H4 (cell line): ENCODE data around the gene SELENOM. TPM values are rescaled to one million over a fixed set of nuclear protein-coding genes. Genes with fewer than 3 reads are reported as not detected.

Experiments used
- DNase-seq: peaks from one replicate; pipeline ENCODE4 v3.0.0-alpha.2; 2015; ENCODE audit warnings: low spot score
- total RNA-seq: library from RNA; depleted of rRNA; stranded (reverse); fragments of >200 nt; shearing (Covaris generic); gene quantifications from 2 replicates; pipeline ENCODE4 v1.2.3, GENCODE V29; 2014

Gene SELENOM
- total RNA-seq, 1 experiment from 2014 or later: 2.3 TPM

GRCh38 chr22:31091106-31091975 lies 16.0 kb downstream of the SELENOM start:
- no peak for DNase-seq

- DNase-seq: no peak
Measured at GRCh38 chr22:31090217-31091085, 16.9 kb downstream of the SELENOM start.

- DNase-seq: no peak
Measured at GRCh38 chr22:31089160-31090100, 17.9 kb downstream of the SELENOM start.

- no peak for DNase-seq
Measured at GRCh38 chr22:31088233-31088986, 19.0 kb downstream of the SELENOM start.

GRCh38 chr22:31087744-31088215 lies 19.6 kb downstream of the SELENOM start:
- DNase-seq: no peak

GRCh38 chr22:31086703-31087330 lies 20.6 kb downstream of the SELENOM start:
- no peak for DNase-seq

GRCh38 chr22:31085928-31086327 lies 21.4 kb downstream of the SELENOM start:
- no peak for DNase-seq

- no peak for DNase-seq
Measured at GRCh38 chr22:31085493-31085824, 21.9 kb downstream of the SELENOM start.

- no peak for DNase-seq
Measured at GRCh38 chr22:31084811-31085492, 22.4 kb downstream of the SELENOM start.

GRCh38 chr22:31083923-31084810 lies 23.2 kb downstream of the SELENOM start:
- DNase-seq: no peak

- no peak for DNase-seq
Measured at GRCh38 chr22:31083377-31083768, 24.0 kb downstream of the SELENOM start.

- DNase-seq: peak; percentile 20
Measured at GRCh38 chr22:31082606-31083376, 24.6 kb downstream of the SELENOM start.

- DNase-seq: no peak
Measured at GRCh38 chr22:31081963-31082605, 25.3 kb downstream of the SELENOM start.

GRCh38 chr22:31080848-31081649 lies 26.3 kb downstream of the SELENOM start, which contains the start of gene SMTN:
SMTN (plus strand) TSS chr22:31081318; CDS start chr22:31083259, 1,941 bp downstream.
- DNase-seq: peak; percentile 73

GRCh38 chr22:31080164-31080847 lies 27.1 kb downstream of the SELENOM start:
- no peak for DNase-seq
